GM19324 (cell line): Measurements from ENCODE around the gene EEF1AKMT2.
"Not testable (repeated sequence)": the region's sequence is repeated elsewhere in the genome, so short reads cannot be mapped to it uniquely, and the experiment has no call there.

Experiments
- ATAC-seq: cut with Tn5 transposase; IDR thresholded peaks from one replicate; pipeline ENCODE4 v1.9.1; 2021; ENCODE audit warnings: mild to moderate bottlenecking, moderate library complexity; ENCODE audit not compliant: unreplicated experiment, low FRiP score

EEF1AKMT2 gene

DNA sequence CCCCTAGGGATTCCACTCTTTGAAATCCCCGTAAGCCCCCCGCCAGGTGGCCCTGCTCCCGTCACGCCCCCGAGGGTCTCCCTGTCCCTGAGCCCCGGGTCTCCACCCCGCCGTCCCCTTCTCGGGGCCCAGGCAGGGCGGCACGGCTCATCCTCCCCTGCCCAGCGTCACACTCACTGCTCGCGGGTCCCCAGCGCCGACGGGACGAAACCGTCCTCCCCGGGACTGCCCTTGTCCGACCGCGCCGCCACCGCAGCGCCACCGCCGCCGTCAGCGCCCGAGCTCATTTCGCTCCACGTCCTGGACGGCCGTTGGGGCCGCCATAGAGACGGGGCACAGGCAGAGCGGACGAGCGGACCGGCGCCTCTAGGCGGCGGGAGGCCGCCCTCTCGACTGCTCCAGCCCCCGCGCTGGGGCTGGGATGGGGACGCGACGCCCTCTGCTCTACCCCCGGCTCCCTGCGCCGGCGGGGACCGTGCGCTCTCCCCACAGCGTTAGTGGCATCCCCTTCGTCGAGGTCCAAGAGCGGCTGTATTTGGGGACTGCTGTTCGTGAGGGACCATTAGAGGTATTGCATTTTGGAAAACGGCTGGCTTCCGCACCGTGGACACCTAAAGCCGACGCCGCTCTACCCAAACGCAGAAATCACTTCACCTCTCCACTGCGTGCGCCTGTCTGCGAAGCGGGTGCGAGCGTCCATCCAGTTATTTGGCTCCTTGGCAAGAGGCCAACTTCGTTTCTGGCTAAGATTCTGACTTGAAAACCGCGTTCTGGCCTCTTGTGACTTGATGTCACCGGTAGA, at the start of gene EEF1AKMT2:
Gene EEF1AKMT2, minus strand, starts transcription at position 341 of the 802 bp plus-strand sequence. Its CDS starts 54 bp downstream, at position 287.
- ATAC-seq: peak; percentile 93

DNA sequence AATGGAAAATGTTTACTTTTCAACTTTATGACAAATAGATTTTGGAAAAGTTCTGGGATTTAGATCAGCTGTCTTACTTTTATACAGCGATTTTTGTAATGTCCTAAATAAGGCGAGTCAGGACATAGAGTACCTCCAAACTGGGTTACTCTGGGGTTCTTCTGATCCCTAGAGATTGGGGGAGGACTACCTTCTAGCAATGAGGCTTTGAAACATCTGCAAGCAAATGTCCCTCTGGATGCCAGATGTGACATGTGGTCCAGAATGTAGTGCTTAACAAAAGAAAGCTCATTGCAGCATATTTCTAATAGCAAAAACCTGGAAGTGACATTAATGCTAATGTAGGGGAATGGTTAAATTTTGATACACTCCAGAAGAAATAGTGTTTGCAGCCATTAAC, 46.0 kb upstream of the EEF1AKMT2 start:
- ATAC-seq: no peak

DNA sequence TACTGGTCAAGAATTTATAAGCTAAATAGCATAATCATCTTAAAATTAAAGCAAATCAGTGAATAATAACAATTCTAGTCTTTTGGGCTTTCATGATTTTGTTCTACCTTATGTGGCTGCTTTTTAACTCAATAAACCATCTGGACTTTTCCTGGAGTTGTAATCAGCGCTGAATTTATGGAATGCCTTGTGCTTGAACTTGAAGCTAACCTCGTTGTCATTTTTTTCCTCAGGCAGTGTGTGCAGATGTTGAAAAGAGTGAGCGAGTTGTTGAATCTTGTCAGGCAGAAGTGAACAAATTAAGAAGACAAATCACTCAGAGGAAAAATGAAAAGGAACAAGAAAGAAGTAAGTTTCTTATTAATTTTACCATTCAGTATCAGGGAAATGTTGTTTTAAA, 39.4 kb upstream of the EEF1AKMT2 start:
- no peak for ATAC-seq

DNA sequence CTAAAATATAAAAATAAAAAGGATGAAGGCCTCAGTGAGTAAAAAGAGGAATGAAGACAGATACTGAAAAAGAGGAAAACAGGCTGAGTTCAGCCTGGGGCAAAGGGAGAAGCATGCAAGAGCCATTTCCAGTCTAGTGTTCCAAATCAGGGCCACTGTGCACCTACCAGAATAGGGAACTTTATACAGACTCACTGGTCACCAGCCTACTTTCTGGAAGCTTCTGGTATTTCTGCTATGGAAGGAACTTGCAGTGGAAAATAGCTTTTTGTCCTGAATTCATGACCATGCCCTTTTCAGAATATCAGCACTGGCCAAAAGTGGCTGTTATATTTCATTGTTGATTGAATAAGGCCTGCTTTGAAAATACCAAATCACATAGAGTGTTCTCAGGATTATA, 38.8 kb upstream of the EEF1AKMT2 start:
- no peak for ATAC-seq

DNA sequence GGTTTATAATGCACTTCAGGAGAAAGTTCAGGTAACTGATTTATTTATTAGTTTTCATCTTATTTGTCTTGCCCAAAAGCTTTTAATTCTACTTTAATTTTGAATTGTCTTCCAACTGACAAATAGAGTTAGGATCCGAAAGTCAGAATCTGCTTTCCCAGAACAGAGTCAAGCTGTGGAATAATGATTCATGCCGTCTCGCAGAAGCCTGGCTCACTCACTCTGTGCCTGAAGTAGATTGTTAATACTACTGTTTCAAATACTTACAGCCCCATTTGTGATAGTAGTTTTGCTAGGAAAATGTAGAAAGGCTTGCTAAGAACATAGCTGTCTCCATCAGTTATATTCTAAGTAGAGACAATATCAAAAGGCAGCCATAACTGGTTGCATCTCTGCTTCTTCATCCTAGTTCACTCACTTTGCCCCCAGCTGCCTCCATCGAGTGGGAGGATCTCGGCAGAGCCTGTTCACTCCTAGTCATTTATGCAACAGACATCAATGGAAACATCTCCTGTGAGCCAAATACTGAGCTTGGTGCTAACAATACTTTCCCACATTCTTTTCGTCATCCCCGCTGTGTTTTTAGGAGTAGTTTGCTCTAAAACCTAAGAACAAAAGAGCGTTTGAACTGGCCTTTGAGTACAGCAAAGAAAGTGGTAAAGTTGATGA, 37.9 kb upstream of the EEF1AKMT2 start:
- no peak for ATAC-seq

DNA sequence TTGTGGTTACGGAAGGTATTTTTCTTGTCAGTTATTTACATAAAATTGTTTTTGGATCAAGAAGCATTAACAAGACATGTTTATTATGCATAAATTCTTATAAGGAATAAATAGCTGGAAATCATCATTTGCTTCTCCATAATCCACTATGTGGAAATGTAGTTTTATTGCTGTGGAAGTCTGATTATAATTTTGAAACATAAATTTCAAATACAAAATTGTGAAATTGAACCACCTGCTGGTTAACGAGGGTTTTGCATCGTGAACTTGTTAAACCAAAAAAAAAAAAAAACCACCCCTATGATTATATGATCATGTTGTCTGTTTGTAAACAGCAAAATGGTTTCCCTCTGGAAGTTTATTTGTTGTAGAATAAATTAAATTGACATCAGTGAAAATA, 35.8 kb upstream of the EEF1AKMT2 start:
- no peak for ATAC-seq

DNA sequence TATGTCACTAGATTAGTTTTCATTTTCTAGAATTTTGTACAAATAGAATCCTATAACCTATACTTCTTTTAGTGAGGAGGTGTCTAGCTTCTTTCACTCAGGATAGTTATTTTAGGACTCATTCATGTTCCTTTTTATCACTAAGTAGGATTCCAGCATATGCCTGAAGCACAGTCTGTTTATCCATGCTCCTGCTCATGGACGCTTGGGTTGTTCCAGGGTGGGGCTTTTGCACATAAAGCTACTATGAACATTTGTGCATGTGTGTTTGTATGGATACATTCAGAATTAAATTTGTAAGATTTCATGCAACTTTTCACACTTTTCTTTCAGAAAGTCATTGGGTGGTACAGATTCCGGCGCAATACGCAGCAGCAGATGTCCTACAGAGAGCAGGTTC, 34.6 kb upstream of the EEF1AKMT2 start:
- ATAC-seq: no peak

DNA sequence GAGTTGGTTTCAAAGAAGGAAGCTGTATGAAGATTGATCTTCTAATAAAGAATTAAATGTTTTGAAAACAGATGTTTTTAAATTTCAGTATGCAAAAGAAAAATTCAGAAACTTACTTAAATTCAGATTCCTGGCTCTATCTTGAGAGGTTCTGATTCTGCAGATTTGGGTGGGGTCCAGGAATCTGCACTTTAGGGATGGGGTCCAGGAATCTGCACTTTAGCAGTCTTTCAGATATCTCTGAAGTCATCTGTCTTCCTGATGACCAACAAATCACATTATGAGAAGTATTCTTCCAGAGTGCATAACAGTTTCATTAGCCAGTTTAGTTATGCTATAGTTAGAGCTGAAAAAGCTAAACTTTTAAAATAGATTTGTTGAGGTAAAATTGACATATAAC, 34.0 kb upstream of the EEF1AKMT2 start:
- ATAC-seq: no peak

DNA sequence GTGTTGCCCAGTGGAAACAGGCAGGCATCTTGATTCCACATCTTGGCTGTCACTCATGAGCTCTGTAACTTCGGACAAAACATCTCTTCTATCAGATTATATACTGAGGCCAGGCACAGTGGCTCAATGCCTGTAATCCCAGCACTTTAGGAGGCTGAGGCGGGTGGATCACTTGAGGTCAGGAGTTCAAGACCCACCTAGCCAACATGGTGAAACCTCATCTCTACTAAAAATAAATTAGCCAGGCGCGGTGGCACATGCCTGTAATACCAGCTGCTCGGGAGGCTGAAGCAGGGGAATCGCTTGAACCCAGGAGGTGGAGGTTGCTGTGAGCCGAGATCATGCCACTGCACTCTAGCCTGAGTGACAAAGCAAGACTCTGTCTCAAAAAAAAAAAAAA, 33.2 kb upstream of the EEF1AKMT2 start:
- ATAC-seq: not testable (repeated sequence)

DNA sequence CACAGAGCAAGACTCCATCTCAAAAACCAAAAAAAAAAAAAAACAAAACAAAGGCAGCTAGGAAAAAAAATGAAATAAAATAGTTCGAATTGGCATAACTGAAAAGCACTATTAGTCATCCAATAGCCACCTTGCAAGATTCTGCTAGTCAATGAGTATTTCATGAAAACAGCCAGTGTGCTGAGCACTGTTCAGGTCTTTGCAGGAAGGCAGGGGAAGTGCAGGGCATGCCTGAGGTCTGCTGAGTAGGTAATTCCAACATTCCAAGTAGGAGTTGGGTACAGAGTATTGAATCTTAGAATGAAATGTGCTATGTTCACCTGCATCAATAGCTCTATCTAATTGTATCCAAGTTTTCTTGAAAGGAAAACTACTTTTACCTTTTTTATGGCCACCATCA, 32.8 kb upstream of the EEF1AKMT2 start:
- no peak for ATAC-seq

DNA sequence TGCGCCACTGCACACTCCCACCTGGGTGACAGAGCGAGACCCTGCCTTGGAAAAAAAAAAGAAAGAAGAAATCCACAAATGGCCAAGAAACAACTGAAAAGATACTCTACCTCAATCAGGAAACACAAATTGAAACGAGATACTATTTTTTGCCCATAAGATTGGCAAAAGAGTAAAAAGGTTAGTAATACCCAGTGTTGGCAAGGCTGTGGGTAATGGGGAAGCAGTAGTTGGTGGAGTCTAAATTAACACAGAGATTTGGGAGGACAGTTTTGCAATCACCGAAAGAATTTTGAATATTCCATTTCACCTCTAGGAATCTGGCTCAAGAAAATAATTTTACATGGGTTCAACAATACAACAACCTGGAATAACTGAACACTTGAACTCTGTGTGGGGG, 29.8 kb upstream of the EEF1AKMT2 start:
- no peak for ATAC-seq

DNA sequence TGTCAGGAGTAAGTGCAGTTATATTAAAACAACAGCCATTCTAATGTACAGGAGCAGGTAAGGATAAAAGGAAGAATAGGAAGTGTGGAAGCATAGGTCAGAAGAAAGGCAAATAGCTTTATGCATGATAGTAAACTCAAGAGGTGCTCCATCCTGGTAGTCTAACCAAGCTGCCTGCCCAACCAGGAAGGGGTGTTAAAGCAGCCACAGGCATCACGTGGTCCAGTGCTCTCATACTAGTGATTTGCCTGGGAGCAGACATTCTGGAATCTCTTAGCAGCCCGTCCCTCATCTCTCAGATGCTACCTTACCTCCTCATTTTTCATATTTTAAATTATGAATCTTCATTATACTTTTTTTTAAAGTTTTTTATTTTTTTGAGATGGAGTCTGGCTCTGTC, 28.4 kb upstream of the EEF1AKMT2 start:
- ATAC-seq: no peak

DNA sequence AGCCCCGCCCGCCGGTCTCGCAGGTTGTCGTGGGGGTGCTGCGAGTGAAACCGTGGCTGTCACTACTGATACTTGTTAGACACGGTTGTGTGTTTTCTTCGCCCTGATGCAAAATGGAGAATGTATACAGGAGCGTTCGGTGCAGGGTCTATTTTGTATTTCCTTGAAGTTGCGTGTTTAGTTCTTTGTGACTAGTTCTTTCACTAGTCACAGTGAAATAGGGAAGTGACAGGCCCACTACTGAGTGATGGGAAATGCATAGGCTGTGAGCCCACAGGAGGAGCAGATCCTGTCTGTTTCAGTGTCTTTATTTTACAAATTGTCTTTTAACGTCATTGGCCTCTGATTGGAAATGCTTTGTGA, 10.6 kb upstream of the EEF1AKMT2 start:
- ATAC-seq: peak; percentile 27

DNA sequence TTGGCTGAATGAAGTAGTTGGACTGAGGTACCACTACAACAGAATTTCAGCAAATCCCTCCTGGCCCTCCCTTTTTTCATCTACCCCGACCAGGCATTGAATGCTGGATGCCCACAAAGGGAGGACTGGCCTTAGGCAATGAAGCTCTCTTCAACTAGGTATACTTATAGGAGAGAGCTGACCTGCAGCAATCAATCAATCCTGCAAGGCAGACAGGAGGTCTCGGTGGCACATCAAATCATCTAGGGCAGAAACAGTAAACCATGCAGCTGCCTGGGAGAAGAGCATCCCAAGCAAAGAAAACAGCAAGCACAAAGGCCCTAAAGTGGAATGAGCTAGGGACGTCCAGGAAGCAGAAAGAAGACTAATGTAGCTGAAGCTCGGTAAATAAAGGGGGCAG, 7.5 kb upstream of the EEF1AKMT2 start:
- ATAC-seq: no peak

DNA sequence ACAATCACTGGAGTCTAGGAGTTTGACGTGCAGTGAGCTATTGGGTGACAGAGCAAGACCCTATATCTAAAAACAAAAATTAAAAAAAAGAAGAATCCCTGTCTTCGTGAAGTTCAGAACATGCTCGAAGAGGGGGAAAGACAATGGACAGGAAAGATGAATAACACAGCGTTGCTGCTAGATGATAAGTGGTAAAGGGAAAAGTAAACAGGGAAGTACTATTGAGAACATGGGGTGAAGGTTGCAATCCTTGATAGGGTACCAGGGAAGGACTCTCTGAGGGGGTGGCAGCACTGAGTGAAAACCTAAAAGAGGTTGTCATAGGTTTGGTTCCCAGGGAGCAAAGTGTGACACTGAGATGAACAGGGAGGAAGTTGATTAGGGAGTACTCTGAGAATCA, 7.1 kb upstream of the EEF1AKMT2 start:
- ATAC-seq: no peak

DNA sequence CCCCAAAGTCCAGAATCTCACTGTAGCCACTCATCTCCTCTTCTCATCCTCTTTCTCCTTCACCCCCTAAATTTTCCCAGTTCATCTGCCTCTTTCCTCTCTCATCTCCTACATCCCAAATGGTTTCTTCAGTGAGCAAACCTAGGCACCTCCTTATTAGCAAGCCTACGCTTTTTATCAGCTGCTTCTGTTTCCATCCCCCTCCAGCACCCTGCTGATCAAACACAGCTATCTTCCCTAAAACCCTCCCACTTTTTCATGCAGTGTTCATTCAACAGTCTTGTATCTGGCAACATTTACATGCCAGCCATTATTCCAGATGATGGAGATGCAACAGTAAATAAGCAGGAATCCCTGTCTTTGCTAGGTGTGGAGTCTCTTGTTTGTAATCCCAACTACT, 6.7 kb upstream of the EEF1AKMT2 start:
- ATAC-seq: no peak

DNA sequence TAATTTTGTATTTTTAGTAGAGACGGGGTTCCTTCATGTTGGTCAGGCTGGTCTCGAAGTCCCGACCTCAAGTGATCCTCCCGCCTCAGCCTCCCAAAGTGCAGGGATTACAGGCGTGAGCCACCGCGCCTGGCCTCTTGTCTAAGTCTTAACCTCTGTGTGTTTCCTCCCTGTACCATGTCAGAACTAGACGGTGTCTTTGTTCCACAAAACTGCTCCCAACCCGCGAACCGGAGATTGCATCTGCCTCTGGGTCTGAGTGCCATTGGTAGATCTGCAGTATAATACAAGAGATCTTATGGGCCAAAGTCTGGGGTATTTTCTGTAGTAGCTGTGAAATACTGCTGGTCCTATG, 1.3 kb upstream of the EEF1AKMT2 start:
- ATAC-seq: no peak

DNA sequence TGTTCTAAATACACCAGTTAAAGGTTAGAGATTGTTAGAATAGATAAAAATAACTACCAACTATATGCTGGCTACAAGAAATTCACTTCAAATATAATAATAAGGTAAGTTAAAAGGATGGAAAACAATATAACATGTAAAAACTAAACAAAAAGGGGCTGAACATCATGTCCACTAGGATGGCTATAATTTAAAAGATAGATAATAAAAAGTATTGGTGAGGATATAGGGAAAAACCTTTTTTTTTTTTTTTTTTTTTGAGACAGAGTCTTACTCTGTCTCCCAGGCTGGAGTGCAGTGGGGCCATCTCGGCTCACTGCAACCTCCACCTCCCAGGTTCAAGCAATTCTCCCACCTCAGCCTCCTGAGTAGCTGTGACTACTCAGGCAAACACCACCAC, 8.8 kb downstream of the EEF1AKMT2 start:
- not testable (repeated sequence) for ATAC-seq

DNA sequence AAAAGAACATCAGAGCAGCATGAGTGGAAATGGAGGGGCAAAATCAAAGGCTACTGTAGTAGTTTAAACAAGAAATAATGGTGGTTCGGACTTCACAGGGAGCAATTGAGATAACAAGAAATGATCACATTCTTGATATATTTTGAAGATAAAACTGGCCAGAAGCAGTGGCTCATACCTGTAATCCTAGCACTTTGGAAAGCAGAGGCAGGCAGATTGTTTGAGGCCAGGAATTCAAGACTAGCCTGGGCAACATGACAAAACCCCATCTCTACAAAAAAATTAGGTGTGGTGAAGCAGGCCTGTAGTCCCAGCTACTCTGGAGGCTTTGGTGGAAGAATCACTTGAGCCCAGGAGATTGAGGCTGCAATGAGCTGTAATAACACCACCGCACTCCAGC, 22.9 kb downstream of the EEF1AKMT2 start:
- ATAC-seq: no peak

DNA sequence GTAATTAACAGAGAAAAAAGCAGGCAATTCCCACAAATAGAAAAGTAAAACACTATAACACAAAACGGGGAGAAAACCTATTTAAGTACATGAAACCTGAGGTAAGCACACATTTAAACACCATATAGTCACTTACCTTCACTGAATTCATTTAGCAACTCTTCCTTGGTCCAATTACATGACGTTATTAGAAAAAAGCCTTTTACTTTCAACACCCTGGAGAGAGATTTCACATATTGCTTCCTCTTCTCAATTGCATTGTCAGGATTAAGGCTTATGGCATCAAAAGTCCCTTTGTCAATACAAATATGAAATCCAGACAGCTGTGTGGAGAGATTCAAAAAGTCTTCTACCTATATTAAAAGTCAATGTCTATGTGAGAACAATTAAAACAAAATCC, 26.4 kb downstream of the EEF1AKMT2 start:
- ATAC-seq: no peak

DNA sequence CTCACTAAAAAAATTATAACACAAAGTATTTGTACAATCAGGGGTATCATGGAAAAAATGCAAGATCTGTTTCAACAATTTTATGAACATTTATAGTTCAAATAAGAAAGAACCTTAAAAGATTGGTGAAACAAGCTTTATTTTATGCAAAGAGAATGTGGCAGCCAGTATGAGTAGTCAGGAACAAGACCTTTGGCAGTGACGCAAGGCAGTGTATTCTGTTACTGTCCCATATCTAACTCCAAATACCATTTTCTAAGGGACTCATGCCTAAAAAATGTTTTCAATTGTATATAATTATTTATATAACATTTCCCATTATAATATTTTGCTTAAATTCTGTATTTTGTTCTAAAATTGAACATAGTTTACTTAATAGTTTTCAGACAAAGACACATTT, 28.4 kb downstream of the EEF1AKMT2 start:
- no peak for ATAC-seq

DNA sequence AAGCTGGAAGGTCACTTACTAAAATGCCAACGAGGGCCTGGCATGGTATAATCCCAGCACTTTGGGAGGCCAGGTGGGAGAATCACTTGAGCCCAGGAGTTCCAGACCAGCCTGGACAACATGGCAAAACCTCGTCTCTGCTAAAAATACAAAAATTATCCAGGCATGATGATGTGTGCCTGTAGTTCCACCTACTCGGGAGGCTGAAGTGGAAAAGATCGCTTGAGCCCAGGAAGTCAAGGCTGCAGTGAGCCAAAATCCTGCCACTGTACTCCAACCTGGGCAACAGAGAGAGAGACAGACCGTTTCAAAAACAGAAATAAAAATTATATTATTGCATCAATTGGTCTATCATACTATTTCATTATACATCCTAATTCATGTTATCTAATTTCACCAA, 29.4 kb downstream of the EEF1AKMT2 start:
- no peak for ATAC-seq
